Measurements from ENCODE around the gene HOXB3. TPM values are rescaled to one million over a fixed set of nuclear protein-coding genes. Genes with fewer than 3 reads are reported as not detected.
A peak's percentile ranks its signal among the peaks of the same experiment; 100 is the strongest.

Gene HOXB3
- total RNA-seq, 2 experiments from 2014 or later = 2.0 TPM

DNA sequence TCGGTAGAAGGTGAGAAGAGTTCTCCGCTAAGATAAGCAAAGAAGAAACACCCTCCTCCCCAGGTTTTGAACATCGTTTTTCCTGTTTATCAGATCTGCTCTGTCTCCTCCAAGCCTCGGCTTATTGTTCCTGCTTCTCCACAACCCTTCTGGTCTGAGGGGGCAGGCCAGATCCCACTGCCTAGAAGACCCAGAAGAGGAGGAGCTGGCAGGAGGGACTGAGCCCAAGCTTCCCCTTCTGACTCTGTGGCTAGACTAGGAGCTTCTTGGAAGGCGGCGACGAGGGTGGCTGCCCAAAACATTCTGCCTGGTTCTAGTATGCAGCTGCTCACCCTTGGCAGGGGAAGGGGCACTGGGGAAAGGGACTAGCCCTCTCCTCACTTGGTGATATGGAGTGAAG, 8.7 kb upstream of the HOXB3 start:
- no peaks in the 10 kb centered on the region for H3K9me3 Mint-ChIP-seq
- H3K36me3 Mint-ChIP-seq (ENCODE audit: low read depth) = no peaks in the 10 kb centered on the region
- H3K27ac Mint-ChIP-seq = no peak overlapping the region
- H3K4me3 Mint-ChIP-seq = no peak overlapping the region
- CTCF ChIA-PET = interaction anchor here (0.5 to 1.0 kb wide), 2 partner anchors 14 to 64 kb away, joined by 3 to 4 read pairs; no protein-coding TSS in a partner anchor
- H3K4me1 Mint-ChIP-seq (ENCODE audit: low read depth) = peaks cover 36% of the 10 kb centered on the region
- H3K27me3 Mint-ChIP-seq (ENCODE audit: low read depth) = peaks cover 88% of the 10 kb centered on the region
- DNase-seq = no peak
- intact Hi-C loops (cut with micrococcal nuclease) = no loop called here

DNA sequence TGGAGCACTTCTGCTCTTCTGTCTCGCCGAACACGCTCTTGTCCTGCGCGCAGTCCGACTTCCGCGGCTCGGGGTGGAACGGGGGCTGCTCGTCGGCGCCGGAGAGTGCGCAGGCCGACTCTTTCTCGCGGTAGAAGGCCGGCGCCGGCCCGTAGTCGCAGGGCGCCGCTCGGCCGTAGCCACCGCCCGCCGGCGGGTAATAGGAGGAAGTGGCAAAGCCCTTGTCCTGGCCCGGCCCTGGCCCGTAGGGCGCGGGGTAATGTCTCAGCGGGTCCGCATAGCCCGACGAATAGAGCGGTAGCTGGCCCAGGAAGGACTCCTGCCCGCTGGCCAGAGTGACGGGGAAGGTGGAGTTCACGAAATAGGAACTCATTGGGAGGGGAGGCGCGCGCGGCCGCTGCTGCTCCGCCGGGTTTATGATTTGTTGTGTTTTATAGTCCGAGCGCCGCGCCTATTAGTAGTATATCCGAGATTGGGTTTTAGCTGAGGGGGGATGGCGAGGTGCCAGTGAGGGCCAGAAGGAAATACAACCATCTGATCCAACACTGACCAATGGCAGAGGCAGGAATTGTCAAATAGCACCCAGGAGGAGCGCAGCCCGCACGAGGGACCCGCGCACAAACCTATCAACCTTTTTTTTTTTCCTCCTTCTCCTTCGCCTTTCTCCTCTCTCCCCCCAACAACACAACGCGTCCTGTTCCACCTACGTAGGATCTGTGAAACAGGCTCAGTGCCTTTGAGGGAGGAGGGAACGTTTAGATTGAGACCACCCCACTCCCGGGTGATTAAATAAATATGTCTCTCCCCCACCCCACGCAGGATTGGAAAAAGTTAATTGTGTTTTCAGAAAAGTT, 8.0 kb upstream of the HOXB3 start:
- Mint-ChIP-seq H3K27ac (no peak overlapping the region), H3K4me3 (peak overlapping the region; percentile 69), H3K4me1 (ENCODE audit: low read depth) (peaks cover 33% of the 10 kb centered on the region), H3K9me3 (no peaks in the 10 kb centered on the region), H3K27me3 (ENCODE audit: low read depth) (peaks cover 88% of the 10 kb centered on the region), H3K36me3 (ENCODE audit: low read depth) (no peaks in the 10 kb centered on the region)
- intact Hi-C loops (cut with micrococcal nuclease) = loop anchor here (2.0 kb wide), 1 partner anchor 15 kb away; no protein-coding TSS in a partner anchor
- peak; percentile 44 for DNase-seq
- CTCF ChIA-PET = interaction anchor here (0.5 to 1.1 kb wide), 4 partner anchors 15 to 246 kb away, joined by 3 to 4 read pairs (median 3); no protein-coding TSS in a partner anchor

DNA sequence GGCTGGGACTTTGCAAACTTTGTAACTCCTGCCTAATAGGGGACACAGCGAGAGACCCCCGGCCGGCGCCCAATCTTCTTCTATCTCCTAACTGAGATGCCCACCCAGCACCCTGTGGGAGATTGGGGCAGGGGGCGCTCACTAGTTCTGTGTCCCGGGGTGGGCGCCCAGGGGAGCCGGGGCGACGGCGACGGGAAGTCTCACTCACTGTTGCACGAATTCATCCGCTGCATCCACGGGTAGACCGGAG, 7.4 kb upstream of the HOXB3 start:
- CTCF ChIA-PET = interaction anchor here (0.9 to 1.1 kb wide), 2 partner anchors 21 to 246 kb away, joined by 3 read pairs; no protein-coding TSS in a partner anchor
- Mint-ChIP-seq H3K27ac (no peak overlapping the region), H3K4me1 (ENCODE audit: low read depth) (peaks cover 34% of the 10 kb centered on the region), H3K9me3 (no peaks in the 10 kb centered on the region), H3K36me3 (ENCODE audit: low read depth) (no peaks in the 10 kb centered on the region), H3K4me3 (peak overlapping the region; percentile 69), H3K27me3 (ENCODE audit: low read depth) (peaks cover 88% of the 10 kb centered on the region)
- no peak for DNase-seq
- intact Hi-C loops (cut with micrococcal nuclease) = loop anchor here (2.0 kb wide), 1 partner anchor 15 kb away; no protein-coding TSS in a partner anchor

DNA sequence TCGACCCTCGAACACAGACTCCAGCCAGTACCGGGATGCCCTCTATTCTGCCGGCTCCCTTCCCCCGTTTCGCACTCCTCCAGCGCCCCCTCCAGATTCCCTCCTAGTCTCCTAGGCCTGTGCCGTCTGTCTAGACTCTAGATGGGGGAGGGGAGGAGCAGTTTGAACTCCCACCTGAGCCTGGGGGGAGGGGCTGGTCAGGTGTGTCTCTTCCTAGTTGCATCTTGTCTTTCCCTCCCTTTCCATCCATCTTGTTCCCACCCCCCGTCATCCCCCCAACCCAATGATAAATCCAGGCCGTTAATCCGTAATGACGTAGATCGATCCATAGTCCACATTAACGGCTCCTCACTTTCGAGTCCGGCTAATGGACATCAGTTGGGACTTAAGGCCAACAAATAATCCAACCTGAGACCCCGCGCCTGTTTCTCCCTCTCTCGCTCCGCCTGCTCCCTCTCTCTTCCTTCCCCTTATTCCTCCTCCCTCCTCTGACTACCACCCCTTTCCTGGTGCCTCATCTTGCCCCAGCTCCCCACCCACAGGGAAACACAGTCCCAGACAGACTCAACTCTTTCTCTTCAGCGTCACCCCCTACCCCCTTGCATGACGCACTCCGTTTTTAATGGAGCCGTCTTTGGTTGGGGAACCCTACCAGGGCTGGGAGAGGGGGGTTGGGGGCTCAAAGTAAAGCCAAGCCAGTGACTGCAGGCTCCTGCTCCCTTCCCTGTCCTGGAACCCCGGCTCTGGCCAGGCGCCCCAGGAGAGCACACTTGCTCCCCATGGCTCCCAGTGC, 6.9 kb upstream of the HOXB3 start:
- Mint-ChIP-seq H3K27ac (no peak overlapping the region), H3K36me3 (ENCODE audit: low read depth) (no peaks in the 10 kb centered on the region), H3K27me3 (ENCODE audit: low read depth) (peaks cover 88% of the 10 kb centered on the region), H3K4me1 (ENCODE audit: low read depth) (peaks cover 34% of the 10 kb centered on the region), H3K9me3 (no peaks in the 10 kb centered on the region), H3K4me3 (peak overlapping the region; percentile 69)
- DNase-seq = peak; percentile 36
- CTCF ChIA-PET = interaction anchor here (0.6 kb wide), 1 partner anchor 130 kb away, joined by 3 read pairs; no protein-coding TSS in a partner anchor
- intact Hi-C loops (cut with micrococcal nuclease) = loop anchor here (2.0 kb wide), 1 partner anchor 16 kb away; no protein-coding TSS in a partner anchor

DNA sequence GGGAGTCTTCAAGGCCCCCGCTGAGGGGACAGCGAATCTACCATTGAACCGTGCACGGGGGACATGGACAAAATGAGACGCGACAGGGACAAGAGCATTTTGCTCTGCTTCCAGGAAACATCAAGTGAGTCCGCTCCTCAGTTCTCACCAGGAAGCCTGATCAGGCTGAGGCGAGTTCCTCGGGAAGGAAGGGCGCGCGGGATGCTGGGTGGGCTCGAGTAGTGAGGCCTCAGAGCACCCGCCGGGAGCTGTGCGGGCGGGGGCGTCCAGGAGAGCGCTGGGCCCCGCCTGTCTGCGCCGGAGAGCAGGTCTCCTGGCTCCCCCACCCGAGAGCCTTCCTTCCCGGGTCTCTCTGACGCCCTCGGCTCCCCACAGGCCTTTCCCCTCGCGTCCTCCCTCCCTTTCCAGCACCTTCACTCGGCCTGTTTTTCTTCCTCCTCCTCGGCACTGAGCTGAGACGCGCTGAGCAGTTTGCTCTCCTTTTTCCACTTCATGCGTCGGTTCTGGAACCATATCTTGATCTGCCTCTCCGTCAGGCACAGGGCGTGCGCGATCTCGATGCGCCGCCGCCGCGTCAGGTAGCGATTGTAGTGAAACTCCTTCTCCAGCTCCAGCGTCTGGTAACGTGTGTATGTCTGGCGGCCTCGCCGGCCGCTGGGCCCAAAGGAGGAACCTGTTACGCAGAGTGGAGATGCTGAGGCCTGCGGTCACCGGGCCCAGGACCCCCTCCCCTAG, 6.1 kb upstream of the HOXB3 start:
- Mint-ChIP-seq H3K9me3 (no peaks in the 10 kb centered on the region), H3K4me1 (ENCODE audit: low read depth) (peaks cover 33% of the 10 kb centered on the region), H3K27ac (no peak overlapping the region), H3K27me3 (ENCODE audit: low read depth) (peaks cover 88% of the 10 kb centered on the region), H3K36me3 (ENCODE audit: low read depth) (no peaks in the 10 kb centered on the region), H3K4me3 (peak overlapping the region; percentile 69)
- CTCF ChIA-PET = interaction anchor here (0.6 to 3.5 kb wide), 4 partner anchors 17 to 245 kb away, joined by 3 to 19 read pairs (median 3); no protein-coding TSS in a partner anchor
- intact Hi-C loops (cut with micrococcal nuclease) = loop anchor here (2.0 kb wide), 2 partner anchors 17 to 571 kb away; no protein-coding TSS in a partner anchor
- DNase-seq = peak; percentile 53

DNA sequence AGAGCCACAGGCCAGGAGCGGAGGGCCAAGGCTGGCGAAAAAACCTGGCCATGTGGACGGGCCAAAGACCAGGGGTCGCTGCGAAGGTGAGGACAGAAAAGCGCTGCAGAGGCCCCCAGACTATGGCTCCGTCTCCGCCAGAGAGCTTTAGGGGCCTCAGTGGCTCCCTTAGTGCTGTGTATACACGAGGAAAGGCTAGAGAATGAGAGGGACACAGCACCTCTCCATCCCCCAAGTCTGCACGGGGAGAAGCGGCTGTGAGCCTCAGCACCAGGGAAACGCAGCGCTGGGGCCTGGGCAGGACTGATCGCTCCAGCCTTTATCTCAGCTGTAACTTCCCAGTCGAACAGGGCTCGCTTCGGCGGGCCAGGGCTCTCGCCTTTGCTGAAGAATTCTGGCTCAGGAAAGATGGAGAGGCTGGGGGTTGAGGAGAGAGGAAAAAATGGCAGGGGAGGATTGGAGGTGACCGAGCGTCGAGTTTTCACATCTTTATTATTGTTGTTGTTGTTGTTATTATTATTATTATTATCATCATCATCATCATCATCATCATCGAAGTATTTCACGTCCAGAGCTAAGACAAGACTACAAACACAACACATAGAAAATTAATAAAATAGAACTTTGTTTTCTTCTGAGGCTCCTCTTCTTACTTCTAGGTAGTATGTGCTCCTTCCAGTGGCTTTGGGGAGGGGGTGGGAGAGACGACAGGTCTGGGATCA, 5.4 kb upstream of the HOXB3 start:
- CTCF ChIA-PET = interaction anchor here (0.6 to 3.5 kb wide), 8 partner anchors 13 to 336 kb away, joined by 3 to 19 read pairs (median 3); no protein-coding TSS in a partner anchor
- H3K27ac Mint-ChIP-seq = no peak overlapping the region
- intact Hi-C loops (cut with micrococcal nuclease) = loop anchor here (2.0 kb wide), 1 partner anchor 571 kb away; no protein-coding TSS in a partner anchor

DNA sequence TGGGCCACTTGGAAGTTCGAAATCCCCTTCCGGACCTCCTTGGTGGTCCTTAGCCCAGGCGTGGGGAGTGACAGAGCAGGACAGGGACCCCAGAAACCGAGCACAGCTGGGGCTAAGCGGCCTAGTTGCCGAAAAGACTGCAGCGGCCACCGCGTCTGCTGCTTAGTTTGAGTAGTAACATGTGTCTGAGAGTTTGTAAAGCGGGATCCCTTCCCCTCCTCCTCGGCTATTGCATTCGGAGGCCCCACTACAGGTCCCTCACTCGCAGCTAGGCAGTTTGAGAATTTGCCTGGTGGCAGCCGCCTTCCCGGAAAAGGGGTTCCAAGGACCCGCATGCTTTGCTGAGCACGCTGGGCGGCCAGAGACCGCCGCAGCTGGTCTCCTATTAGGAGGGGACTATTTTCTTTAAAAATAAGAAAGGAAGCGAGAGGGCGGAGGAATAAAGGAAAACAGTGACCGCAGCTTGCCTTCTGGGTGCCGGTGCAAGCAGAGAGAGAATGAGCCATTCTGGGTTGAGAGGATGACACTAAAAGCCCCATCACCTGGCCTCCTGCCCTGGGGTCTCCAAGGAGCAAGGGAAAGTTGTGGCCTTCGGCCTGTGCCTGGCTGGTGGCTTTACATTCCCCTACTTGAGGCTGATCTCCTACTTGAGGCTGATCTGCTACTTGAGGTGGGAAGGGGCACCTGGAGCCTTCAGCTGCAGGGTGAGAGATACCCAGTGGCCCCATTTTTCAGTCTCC, 4.7 kb upstream of the HOXB3 start:
- no peak overlapping the region for H3K27ac Mint-ChIP-seq
- intact Hi-C loops (cut with micrococcal nuclease) = loop anchor here (2.0 kb wide), 1 partner anchor 570 kb away; no protein-coding TSS in a partner anchor
- H3K36me3 Mint-ChIP-seq (ENCODE audit: low read depth) = no peaks in the 10 kb centered on the region
- H3K9me3 Mint-ChIP-seq = no peaks in the 10 kb centered on the region
- H3K4me3 Mint-ChIP-seq = no peak overlapping the region
- CTCF ChIA-PET = interaction anchor here (0.7 to 3.5 kb wide), 8 partner anchors 12 to 335 kb away, joined by 3 to 19 read pairs (median 3); no protein-coding TSS in a partner anchor
- H3K4me1 Mint-ChIP-seq (ENCODE audit: low read depth) = peaks cover 34% of the 10 kb centered on the region
- DNase-seq = no peak
- H3K27me3 Mint-ChIP-seq (ENCODE audit: low read depth) = peaks cover 90% of the 10 kb centered on the region

More for the DNA sequence above, 5.4 kb upstream of the HOXB3 start:
- H3K27me3 Mint-ChIP-seq (ENCODE audit: low read depth) = peaks cover 90% of the 10 kb centered on the region
- no peaks in the 10 kb centered on the region for H3K9me3 Mint-ChIP-seq
- H3K4me1 Mint-ChIP-seq (ENCODE audit: low read depth) = peaks cover 33% of the 10 kb centered on the region
- DNase-seq = no peak
- no peaks in the 10 kb centered on the region for H3K36me3 Mint-ChIP-seq (ENCODE audit: low read depth)
- H3K4me3 Mint-ChIP-seq = no peak overlapping the region

DNA sequence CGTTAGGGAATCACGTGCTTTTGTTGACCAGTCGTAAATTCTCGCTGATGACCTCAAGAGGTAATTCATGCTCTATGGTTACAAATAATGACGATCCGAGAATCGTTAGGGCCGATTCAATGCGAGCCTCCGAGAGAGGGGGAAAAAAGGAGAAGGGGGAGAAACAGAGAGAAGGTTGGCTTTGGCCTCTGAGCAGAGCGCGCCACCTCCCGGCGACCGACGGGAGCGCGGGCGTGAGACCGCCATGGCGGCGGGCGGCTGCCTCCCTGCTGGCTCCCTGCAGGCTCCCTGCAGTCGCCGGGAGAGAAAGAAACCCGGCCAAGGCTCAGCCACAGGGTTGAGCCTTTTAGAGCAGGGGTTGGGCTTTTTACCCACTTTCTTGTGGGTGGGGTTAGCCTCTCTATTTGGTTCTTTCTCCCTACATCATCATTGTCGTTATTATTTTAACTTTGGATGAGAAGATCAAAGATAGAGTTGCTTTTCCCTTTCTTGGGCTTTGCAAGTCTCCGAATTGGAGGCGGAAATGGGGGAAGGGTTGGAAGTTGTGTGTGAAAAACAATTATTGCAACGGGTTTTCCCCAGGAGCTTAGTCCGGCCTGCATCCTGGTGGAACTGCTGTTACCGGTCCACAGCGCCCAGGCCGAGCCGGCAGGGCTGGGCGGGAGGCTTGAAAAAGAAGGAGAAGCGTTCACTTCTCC, 3.9 kb upstream of the HOXB3 start:
- CTCF ChIA-PET = interaction anchor here (0.6 to 3.8 kb wide), 35 partner anchors 11 to 568 kb away, joined by 3 to 40 read pairs (median 4); no protein-coding TSS in a partner anchor
- H3K36me3 Mint-ChIP-seq (ENCODE audit: low read depth) = no peaks in the 10 kb centered on the region
- peaks cover 36% of the 10 kb centered on the region for H3K4me1 Mint-ChIP-seq (ENCODE audit: low read depth)
- peak overlapping the region; percentile 77 for H3K4me3 Mint-ChIP-seq
- H3K27me3 Mint-ChIP-seq (ENCODE audit: low read depth) = peaks cover 90% of the 10 kb centered on the region
- intact Hi-C loops (cut with micrococcal nuclease) = loop anchor here (1.0 to 2.0 kb wide), 4 partner anchors 258 to 569 kb away; no protein-coding TSS in a partner anchor
- H3K9me3 Mint-ChIP-seq = no peaks in the 10 kb centered on the region
- no peak overlapping the region for H3K27ac Mint-ChIP-seq
- DNase-seq = peak; percentile 87

DNA sequence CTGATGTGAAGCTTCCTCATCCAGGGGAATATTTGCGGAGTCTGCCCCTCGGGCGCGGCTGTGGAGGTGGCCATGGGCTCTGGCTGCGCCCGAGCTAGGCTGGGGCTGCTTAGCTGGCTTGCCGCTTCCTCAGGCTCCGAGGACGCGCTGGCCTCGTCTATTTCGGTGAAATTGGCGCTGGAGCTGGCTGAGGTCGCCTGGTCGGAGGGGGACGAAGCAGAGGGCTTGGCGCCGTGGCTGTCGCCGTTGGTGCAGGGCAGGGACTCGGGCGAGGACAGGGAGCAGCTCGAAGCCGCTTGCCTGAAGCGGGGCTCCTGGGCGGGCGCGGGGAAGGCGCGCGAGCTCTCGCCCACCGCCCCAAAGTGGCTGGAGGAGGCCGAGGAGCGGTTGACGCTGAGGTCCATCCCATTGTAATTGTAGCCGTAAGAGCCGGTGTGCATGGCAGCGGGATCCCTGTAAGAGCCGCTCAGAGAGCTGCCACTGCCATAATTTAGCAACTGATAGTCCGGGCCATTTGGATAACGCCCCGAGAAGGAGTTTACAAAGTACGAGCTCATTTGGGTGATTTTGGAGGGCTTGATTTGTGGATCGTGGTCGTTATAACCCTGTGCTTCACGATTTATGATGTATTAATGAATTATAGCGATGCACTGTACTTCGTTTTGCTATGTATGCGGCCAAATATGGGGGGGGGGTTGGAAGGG, 3.2 kb upstream of the HOXB3 start, which contains the start of gene HOXB5:
Gene HOXB5 (minus strand): TSS at position 654 of the 704 bp plus-strand sequence. CDS start 97 bp downstream, at position 557.
- Mint-ChIP-seq H3K27ac (no peak within 1 kb of the TSS), H3K27me3 (ENCODE audit: low read depth) (peaks cover 90% of the 10 kb centered on the region), H3K36me3 (ENCODE audit: low read depth) (no peaks in the 10 kb centered on the region), H3K9me3 (no peaks in the 10 kb centered on the region), H3K4me3 (peak within 1 kb of the TSS; percentile 77), H3K4me1 (ENCODE audit: low read depth) (peaks cover 34% of the 10 kb centered on the region)
- DNase-seq = peak; percentile 43
- CTCF ChIA-PET = interaction anchor here (0.5 to 3.8 kb wide), 50 partner anchors 14 to 567 kb away, joined by 3 to 40 read pairs (median 4); no protein-coding TSS in a partner anchor
- intact Hi-C loops (cut with micrococcal nuclease) = loop anchor here (1.0 to 2.0 kb wide), 3 partner anchors 257 to 458 kb away; no protein-coding TSS in a partner anchor
